Fibroblast of lung (primary cell): ENCODE data around the gene MPHOSPH10. TPM values are rescaled to one million over a fixed set of nuclear protein-coding genes. Genes with fewer than 3 reads are reported as not detected.

Experiments used
- DNase-seq, 2 donors: peaks; one replicate each; pipeline versions ENCODE4 v3.0.0 to v3.0.0-alpha.2; 2010; ENCODE audit warnings: low read depth in 2 of 2
- H2AFZ ChIP-seq: 2 replicates; pipeline ENCODE4 v1.5.1; 2012; ENCODE audit warnings: low read length, control low read depth, inconsistent platforms
- H3K27ac ChIP-seq: 2 replicates; pipeline ENCODE4 v1.5.1; 2011; ENCODE audit warnings: low read length, control low read depth; ENCODE audit not compliant: insufficient read depth
- H3K27me3 ChIP-seq: 2 replicates; pipeline ENCODE4 v1.5.1; 2011; ENCODE audit warnings: mild to moderate bottlenecking, low read length; ENCODE audit not compliant: control insufficient read depth, insufficient read depth
- H3K36me3 ChIP-seq: 2 replicates; pipeline ENCODE4 v1.5.1; 2011; ENCODE audit warnings: low read length; ENCODE audit not compliant: control insufficient read depth, insufficient read depth
- H3K4me1 ChIP-seq: 2 replicates; pipeline ENCODE4 v1.5.1; 2011; ENCODE audit warnings: low read length; ENCODE audit not compliant: control insufficient read depth, insufficient read depth; ENCODE audit errors: extremely low read depth
- H3K4me2 ChIP-seq: 2 replicates; pipeline ENCODE4 v1.5.1; 2011; ENCODE audit warnings: low read length, control low read depth; ENCODE audit not compliant: insufficient read depth; ENCODE audit errors: extremely low read depth
- H3K4me3 ChIP-seq, 4 experiments: fragments of 200-600 bp in 1 of 4; sonication (generic) in 1 of 4; replicated peaks in 1 of 4; 2 replicates each; pipeline ENCODE4 v1.5.1; 2011 to 2016; ENCODE audit warnings: low read length in 4 of 4, low read depth in 3 of 4, mild to moderate bottlenecking in 3 of 4, control low read depth in 2 of 4, inconsistent platforms in 1 of 4, mixed read lengths in 1 of 4; ENCODE audit not compliant: insufficient read depth in 1 of 4; ENCODE audit errors: control extremely low read depth in 1 of 4
- H3K79me2 ChIP-seq: 2 replicates; pipeline ENCODE4 v1.5.1; 2012; ENCODE audit warnings: mild to moderate bottlenecking, low read length, inconsistent platforms; ENCODE audit not compliant: control insufficient read depth, insufficient read depth
- H3K9ac ChIP-seq: 2 replicates; pipeline ENCODE4 v1.5.1; 2011; ENCODE audit warnings: mild to moderate bottlenecking, low read length, control low read depth; ENCODE audit not compliant: insufficient read depth
- H3K9me3 ChIP-seq: 2 replicates; pipeline ENCODE4 v1.5.1; 2012; ENCODE audit warnings: low read depth, low read length; ENCODE audit not compliant: control insufficient read depth, insufficient read depth
- H4K20me1 ChIP-seq: 2 replicates; pipeline ENCODE4 v1.5.1; 2011; ENCODE audit warnings: low read length; ENCODE audit not compliant: control insufficient read depth, insufficient read depth; ENCODE audit errors: extremely low read depth
- CTCF ChIP-seq, 2 donors: IDR thresholded peaks in 1 of 2; conservative IDR thresholded peaks in 1 of 2; 1 replicate in 1 of 2; 2 replicates in 1 of 2; pipeline ENCODE4 v1.5.1; 2011 to 2012; ENCODE audit warnings: low read length in 2 of 2, control low read depth in 1 of 2, inconsistent platforms in 1 of 2, low read depth in 1 of 2, mild to moderate bottlenecking in 1 of 2
- EZH2 ChIP-seq: IDR thresholded peaks from 2 replicates; pipeline ENCODE4 v1.5.1; 2012; ENCODE audit warnings: low read length, control low read depth, mild to moderate bottlenecking; ENCODE audit errors: missing control alignments
- polyA plus RNA-seq, 2 donors: library from polyadenylated mRNA; depleted of rRNA in 1 of 2; stranded (reverse) in 1 of 2; unstranded in 1 of 2; fragments of >200 nt; gene quantifications; 2 replicates each; pipeline ENCODE4 v1.2.1, GENCODE V29; 2011 to 2012; ENCODE audit warnings: missing spikeins in 1 of 2
- total RNA-seq: library from RNA; depleted of rRNA; stranded (reverse); fragments of >200 nt; gene quantifications from 2 replicates; pipeline ENCODE4 v1.2.1, GENCODE V29; 2014

The MPHOSPH10 gene
- total and polyA plus RNA-seq, 2 donors (not counting 1 experiment from before 2014, with no cell fraction given): 14.7 to 26.2 TPM

GRCh38 chr2:71153585-71154224 lies 23.3 kb downstream of the MPHOSPH10 start:
- H3K4me2 ChIP-seq: no peak overlapping the region
- no peak for DNase-seq
- H3K4me3 ChIP-seq: no peak overlapping the region
- no peak overlapping the region for H2AFZ ChIP-seq
- H3K9me3 ChIP-seq: no peaks in the 10 kb centered on the region
- H3K36me3 ChIP-seq: peaks cover 2% of the 10 kb centered on the region
- peaks cover 5% of the 10 kb centered on the region for H3K27me3 ChIP-seq
- H3K79me2 ChIP-seq: no peaks in the 10 kb centered on the region
- H3K27ac ChIP-seq: no peak overlapping the region
- no peak overlapping the region for H3K9ac ChIP-seq
- H3K4me1 ChIP-seq: no peaks in the 10 kb centered on the region
- no peaks in the 10 kb centered on the region for H4K20me1 ChIP-seq
- TF ChIP-seq EZH2: no peak
- TF ChIP-seq CTCF (conservative IDR thresholded peaks at IDR 0.05 in 1 of 2, IDR thresholded peaks at IDR 0.05 in 1 of 2; ENCODE audit: low read depth in 1 of 2, low read length in 2 of 2): no peak

- Histone ChIP-seq H3K9me3 (no peaks in the 10 kb centered on the region), H3K27ac (no peak overlapping the region), H3K27me3 (peaks cover 5% of the 10 kb centered on the region), H3K4me3 (no peak overlapping the region), H3K79me2 (no peaks in the 10 kb centered on the region), H2AFZ (no peak overlapping the region), H3K9ac (no peak overlapping the region), H4K20me1 (no peaks in the 10 kb centered on the region), H3K4me1 (no peaks in the 10 kb centered on the region), H3K4me2 (no peak overlapping the region), H3K36me3 (no peaks in the 10 kb centered on the region)
- TF ChIP-seq EZH2: no peak
- TF ChIP-seq CTCF (conservative IDR thresholded peaks at IDR 0.05 in 1 of 2, IDR thresholded peaks at IDR 0.05 in 1 of 2; ENCODE audit: low read depth in 1 of 2, low read length in 2 of 2): no peak
- no peak for DNase-seq
Observed at GRCh38 chr2:71154279-71154678, 23.8 kb downstream of the MPHOSPH10 start.

GRCh38 chr2:71154798-71155197 lies 24.4 kb downstream of the MPHOSPH10 start:
- H3K4me3 ChIP-seq: no peak overlapping the region
- H4K20me1 ChIP-seq: no peaks in the 10 kb centered on the region
- H3K27ac ChIP-seq: no peak overlapping the region
- H3K4me1 ChIP-seq: no peaks in the 10 kb centered on the region
- no peak overlapping the region for H3K9ac ChIP-seq
- no peaks in the 10 kb centered on the region for H3K9me3 ChIP-seq
- no peak for DNase-seq
- no peaks in the 10 kb centered on the region for H3K79me2 ChIP-seq
- no peak overlapping the region for H3K4me2 ChIP-seq
- TF ChIP-seq CTCF (conservative IDR thresholded peaks at IDR 0.05 in 1 of 2, IDR thresholded peaks at IDR 0.05 in 1 of 2; ENCODE audit: low read depth in 1 of 2, low read length in 2 of 2): no peak
- TF ChIP-seq EZH2: no peak
- no peak overlapping the region for H2AFZ ChIP-seq
- H3K36me3 ChIP-seq: no peaks in the 10 kb centered on the region
- peaks cover 5% of the 10 kb centered on the region for H3K27me3 ChIP-seq
